Activated T-helper 1 cell treated with anti-CD3 and anti-CD28 coated beads, Interleukin-2, amount 50 U/mL, for 16 hours (primary cell): ENCODE measurements around the gene MDM4.

Source experiments
- DNase-seq, 2 donors: peaks; one replicate each; pipeline ENCODE4 v3.0.0-alpha.2; 2020; ENCODE audit warnings: low read depth in 1 of 2, low spot score in 1 of 2

The MDM4 gene

DNA sequence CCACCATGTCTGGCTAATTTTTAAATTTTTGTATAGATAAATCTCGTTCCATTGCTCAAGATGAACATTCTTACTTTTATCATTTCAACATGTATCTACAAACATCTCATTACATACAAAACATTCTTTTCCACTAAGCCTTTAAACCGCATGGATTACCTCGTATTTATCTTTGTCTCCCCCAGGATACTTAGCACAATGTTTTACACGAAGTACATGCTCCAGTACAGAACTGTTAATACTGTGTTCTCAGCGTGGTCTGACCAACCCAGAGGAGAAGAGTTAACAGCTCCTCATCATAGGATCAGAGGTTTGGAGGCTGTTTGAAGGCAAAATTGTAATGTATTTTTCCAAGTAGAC is 29.0 kb upstream of the MDM4 start:
- no peak for DNase-seq

DNA sequence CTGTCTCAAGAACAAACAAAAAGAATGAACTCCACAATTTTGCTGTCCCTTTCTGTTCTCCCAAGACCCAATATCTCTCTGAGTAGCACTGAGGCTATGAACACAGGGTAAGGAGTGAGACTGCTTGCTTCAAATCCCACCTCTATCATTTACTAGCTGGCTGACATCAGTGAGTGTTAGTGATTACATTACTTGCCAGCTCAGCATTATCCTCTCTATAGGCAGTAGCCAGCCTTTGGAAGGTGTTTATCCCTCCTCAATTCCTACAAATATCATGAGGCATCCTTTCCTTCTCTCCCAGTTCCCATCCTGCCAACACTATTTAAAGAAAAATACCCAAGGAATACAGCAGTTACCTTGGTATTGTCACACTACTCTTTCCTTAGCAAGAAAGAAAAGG is 24.6 kb upstream of the MDM4 start:
- no peak for DNase-seq

DNA sequence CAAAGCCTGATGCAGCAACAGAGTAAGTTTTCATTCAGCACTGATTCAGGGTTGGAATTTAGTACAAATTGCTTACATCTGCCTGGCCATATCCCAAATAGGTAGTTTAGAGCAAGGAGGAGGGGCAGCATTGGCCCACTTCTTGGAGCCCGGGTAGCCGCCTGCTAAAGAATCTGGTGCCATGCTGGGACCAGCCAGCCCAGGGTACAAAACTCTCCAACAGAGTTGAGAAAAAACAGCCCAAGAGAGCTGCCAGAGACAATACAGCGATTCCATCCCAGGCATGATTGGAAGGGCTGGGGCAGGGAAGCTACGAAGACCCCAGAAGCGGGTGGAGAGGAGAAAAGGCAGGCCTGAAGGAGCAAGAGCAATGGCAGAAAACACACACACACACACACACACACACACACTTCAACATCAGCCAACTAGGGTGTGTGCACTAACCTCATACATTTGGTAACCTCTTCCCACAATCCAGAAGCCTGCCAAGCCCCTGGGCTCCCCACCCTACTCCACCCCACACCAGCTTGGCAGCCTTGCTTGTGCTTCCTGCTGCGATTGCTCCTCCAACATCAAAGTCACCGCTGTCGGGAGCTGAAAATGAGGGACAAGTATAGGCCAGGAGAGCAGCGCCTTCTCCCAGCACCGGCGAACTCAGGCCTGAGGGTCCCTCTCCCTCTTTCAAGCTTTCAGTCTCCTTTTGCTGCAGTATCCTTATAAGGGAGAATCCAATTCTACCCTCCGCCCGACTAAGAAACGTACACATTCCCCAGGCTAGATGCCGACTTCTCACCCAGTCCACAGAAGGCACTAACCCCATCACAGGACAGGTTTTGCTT is 22.8 kb upstream of the MDM4 start:
- DNase-seq, result no peak

DNA sequence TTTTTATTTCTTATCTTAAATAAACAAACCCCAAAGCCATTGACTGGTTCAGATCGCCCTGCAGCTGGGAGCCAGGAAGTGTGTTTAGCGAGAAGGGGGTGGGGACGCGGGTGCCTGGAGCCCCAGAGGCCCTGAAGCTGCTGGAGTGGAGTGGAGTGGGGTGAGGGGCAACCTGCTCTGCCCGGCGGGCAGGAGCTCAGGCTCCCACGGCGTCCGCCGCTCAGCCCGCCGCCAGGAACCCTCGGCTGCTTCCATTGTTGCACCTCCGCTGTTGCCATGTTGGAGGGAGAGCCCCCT is 22.3 kb upstream of the MDM4 start:
- peak in 1 of 2 donors; percentile 31 for DNase-seq

DNA sequence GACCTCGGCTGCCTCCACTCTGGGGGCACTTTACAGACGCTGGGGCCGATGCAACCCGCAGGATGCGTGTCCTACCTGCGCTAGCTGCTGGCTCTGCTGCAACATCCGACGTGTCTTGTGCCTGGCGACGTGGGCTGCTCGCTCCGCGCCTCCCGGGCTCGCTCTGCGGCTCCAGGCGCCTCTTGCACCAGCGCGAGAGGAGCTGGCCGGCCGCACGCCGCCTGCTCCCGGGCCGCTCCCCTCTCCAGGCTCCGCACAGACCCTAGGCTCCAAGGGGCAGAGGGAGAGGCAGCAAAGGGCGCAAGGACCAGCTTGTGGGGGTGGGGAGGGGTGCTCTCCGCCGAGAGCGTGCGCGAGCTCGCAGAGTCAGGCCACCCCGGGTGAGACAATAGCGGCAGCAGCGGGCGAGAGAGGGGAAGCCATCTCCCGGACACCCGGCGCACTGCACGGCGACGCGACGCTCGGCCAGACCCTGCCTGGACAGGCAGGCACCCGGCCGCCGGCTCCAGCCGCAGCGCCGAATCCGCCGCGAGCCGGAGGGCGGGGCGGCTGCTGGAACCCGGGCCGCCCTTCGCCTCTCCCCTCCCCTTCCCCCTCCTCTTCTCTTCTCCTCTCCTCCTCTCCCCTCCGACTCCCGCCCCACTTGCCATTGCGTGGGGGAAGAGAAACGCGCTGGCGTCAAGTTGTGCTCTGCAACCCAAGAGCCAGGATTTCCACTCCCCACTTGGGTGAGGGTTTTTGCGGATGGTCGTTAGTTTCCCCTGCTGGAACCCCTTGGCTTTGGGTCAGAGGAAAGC is 21.7 kb upstream of the MDM4 start, which contains the start of gene PIK3C2B:
TSS of gene PIK3C2B (minus strand) at position 525 of the 797 bp plus-strand sequence. CDS start 25,003 bp downstream, outside the sequence.
- peak; percentile 34 to 60 for DNase-seq

DNA sequence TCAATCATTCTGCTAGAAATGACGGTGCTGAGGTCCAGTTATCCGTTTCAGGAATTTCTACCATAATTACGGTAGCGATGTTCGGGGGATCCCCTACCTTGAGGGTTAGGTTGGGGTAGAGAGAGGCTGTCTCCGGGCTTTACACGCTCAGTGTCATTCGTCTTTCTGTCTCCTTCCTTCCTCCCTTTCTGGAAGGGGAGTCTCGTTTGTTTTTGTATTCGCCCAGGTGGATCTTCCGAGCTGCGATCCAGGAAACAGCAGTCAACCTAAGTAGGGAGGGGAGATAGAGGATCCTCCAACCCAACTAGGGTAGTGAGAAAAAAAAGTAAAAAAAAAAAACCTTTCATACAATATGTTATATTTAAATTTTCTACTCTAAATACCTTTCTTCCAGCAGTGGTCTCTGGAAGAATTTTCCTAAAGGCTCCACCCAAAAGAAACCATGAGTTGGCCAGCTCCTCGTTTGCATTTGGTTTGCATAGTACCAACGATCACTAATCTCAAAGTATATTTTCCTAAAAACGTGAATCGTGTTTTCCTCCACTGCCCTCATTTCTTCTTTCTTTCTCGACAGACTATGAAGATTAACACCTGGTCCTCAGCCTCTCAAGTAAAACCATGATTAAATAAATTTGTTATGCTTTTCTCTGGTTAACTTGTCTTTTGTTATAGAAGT is 21.0 kb upstream of the MDM4 start:
- no peak for DNase-seq

DNA sequence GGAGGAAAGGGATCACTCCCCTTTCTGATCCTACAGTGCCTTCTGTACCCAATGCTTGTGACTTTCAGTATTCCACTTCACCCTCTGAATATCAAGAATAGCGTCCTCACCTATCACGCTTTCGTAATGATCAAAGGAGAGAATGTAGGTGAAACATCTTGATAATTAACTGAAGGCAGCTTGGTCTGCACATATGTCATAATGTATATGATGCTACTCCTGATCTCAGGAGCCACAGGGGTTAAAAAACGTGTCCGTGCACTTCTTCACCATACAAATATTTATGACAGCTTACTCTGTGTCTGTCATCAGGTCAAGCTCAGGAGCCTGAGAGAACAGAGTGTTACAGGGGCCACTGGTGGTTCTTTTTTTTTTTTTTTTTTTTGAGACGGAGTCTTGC is 20.4 kb upstream of the MDM4 start:
- no peak for DNase-seq

DNA sequence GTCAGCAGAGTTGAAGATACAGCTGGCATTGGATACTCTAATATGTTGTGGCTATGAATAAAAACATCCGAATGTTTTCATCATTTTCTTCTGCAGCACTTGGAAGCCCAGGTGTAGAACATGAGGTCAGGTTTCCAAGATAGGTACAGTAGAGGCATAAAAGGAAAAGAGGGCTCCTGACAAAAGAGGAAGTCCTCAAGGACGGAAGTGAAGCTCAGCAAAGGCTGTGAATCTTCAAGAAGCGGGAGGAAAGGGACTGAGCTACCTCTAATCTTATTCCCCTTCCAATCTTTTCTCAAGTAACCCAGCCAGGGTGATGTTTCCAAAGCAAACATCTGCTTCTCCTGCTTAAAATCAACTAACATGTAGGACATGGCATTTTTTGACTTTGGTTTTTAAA is 17.2 kb upstream of the MDM4 start:
- no peak for DNase-seq

DNA sequence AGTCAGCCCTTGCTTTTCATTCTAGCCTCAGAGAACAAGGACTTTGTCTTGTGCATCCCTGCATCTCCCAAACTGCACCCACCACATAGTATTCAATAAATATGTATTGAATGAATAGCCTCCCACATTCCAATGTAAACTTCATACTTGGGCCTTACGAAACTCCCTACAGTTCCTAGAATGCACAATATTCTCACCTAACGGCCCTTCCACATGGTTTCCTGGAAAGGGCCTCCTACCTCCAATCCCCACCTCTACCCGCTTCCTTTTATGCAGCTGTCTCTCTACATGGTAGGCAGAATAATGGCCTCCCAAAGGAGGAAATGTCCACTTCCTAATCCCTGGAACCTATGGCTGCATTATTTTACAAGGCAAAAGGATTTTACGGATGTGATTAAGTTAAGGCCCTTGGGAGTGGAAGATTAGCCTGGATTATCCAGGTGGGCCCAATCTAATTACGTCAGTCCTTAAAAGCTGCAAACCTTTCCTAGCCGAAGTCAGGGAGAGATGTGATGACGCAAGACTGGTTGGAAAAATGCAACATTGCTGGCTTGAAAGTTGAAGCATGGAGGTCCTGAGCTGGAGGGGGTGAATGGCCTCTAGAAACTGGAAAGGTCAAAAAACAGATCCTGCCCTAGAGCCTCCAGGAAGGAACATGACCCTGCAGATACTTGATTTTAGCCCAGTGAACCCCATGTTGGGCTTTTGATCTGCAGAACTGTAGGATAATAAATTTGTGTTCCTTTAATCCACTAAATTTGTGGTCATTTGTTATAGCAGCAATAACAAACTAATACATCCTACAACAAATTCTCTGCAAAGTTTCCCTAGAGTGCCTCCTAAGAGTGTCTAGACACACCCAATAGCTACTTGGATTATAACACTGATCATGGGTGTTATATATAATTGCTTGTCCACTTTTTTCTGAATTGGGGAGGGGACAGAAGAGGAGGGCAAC is 16.4 kb upstream of the MDM4 start:
- no peak for DNase-seq

DNA sequence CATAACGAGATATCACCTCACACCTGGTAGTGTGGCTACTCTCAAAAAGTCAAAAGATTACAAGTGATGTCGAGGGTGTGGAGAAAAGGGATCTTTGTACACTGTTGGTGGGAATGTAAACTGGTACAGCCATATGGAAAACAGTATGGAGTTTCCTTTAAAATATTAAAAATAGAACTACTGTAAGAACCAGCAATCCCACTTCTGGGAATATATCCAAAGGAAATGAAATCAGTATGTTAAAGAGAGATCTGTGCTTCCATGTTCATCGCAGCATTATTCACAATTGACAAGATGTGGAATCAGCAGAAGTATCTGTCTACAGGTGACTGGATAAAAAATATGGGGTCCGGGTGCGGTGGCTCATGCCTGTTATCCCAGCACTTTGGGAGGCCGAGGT is 14.0 kb upstream of the MDM4 start:
- no peak for DNase-seq

DNA sequence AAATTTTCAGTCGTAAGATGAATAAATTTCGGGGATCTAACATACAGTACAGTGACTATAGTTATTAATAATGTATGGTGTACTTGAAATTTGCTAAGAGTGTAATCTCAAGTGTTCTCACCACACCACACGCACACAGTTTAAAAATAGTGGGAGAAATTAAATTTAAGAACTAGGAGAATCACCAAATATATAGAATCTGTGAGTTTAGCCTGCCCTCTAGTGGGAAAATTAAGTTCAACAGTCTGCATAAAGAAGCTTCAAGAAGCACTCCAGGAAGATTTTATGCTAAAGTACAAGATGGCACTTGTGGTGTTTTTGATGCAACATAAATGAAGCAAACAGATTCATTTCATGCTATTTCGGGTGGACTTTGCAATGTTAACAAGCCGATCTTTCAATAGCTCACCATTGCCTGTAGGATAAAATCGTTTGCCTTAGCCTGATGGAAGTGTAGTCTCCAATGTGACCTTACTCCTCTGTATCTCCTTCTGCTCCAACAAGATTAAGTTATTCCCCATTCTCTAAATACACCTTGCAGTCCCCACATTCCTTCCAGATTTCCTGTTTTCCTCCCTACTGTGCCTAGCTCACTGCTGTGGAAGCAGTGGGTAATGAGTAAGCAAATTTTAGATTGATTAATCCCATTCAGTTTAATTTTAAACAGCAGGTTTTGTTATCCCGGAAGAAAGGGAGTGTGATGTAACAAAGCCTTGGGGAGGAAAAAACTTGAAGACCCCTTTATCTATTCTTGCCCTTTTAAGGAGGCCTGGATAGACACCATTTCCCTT is 12.9 kb upstream of the MDM4 start:
- DNase-seq, result no peak

DNA sequence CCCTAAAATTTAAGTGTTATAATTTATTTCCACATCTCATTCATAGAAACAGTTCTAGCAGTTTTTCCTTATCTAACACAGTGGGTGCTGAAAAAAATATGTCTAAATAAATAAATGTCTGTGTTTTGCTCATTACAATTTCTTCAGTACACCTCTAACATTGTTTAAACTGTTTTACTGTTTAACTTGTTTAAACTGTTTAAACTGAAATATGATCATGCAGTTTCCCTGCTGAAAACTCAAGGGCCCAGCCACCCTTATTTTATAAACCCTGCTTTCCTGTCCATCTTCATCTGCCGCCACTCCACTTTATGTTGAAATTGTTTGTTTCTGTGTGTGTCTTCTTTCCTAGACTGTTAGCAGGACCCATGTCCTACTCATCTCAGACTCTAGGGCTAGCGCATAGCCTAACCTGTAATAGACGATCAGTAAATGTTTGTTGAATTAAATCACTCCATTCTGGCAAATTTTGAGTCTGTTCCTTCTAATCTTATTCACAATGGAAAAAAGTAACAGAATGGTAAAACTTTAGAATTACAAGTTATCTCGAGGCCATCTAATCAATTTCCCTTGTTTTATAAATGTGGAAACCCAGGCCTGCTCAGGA is 12.2 kb upstream of the MDM4 start:
- DNase-seq, result no peak

DNA sequence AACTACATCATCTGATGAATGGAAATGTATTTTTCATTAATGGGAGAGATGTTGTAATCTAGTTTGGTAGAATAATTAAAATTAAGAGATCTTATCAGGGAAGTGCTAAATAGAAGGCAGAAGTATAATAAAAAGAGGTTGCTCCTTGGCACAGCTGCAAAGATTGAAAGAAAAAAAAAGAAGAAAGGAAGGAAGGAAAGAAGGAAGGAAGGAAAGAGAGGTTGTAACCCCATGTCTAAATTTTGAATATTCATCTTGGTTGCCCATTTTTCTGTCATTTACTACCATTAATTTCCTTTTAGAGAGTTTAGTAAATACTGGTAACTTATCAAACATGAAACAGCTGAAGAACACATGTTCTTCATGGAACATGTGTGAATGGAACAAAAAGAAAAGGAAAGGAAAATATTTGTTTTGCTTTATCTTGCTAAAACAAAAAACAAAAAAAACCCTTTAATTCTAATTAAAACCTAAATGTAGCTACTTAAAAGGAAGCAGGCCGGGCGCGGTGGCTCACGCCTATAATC is 10.5 kb upstream of the MDM4 start:
- DNase-seq, result no peak

DNA sequence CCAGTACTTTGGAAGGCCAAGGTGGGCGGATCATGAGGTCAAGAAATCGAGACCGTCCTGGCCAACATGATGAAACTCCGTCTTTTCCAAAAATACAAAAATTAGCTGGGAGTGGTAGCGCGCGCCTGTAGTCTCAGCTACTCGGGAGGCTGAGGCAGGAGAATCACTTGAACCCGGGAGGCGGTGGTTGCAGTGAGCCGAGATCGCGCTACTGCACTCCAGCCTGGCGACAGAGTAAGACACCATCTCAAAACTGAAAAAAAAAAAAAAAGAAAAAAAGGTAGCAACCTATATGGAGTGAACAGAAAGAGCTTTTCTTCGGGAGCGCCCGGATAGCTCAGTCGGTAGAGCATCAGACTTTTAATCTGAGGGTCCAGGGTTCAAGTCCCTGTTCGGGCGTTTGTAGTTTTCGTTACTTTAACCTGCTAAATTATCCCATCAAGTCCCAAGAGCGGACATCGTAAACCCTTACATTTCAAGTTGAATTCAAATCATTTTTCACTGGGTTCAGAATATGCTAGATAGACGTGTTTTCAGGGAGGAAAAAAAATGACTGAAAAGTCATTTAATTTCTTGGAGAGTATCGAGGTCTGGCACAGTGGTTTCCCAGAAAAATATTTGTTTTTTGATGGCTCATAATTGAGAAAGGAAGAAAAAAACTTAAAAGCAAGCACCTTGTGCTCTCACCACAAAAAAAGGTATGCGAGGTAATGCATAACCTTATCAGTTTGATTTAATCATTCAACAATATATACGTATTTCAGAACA is 9.8 kb upstream of the MDM4 start:
- DNase-seq, result peak in 1 of 2 donors; percentile 54

DNA sequence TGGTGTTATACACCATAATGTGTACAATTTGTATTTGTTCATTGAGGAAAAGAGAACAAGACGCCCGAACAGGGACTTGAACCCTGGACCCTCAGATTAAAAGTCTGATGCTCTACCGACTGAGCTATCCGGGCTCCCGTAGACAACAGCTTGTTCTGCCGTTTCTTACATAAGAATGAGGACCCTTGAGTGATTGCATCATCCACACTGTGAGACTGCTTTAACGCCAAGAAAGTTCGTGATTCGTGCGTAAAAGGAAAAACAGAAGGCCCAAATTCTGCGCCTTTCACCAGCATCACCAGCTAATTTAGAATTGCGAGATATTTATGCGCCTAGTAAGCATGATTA is 9.3 kb upstream of the MDM4 start:
- peak; percentile 61 to 80 for DNase-seq

DNA sequence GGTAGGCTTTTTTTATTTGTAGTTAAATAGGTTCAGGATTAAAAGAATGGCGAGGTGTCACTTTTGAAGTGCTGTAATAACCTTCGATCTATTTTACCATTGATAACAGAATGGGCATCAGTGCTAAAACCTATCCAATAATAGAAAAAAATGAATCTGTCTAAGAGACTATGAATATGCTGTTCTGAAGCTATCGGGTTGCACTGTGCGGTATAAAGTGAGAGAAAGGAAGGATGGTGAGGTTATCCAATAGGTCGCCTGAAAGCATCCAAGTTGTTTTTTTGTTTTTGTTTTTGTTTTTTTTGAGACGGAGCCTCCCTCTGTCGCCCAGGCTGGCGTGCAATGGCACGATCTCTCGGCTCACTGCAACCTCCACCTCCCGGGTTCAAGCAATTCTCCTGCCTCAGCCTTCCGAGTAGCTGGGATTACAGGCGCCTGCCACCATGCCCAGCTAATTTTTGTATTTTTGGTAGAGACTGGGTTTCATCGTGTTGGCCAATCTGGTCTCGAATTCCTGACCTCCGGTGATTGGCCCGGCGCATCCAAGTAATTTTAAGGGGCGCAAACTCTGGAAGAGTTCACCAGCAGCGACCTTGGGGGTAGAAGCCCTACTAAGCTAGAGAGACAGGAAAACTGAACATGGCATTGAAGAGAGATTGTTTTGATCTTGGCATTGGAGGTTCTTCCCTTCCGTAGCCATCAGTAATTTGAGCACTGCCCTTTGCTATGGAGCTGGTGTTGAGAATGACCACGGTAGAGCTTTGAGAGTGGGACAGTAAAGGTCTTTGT is 8.7 kb upstream of the MDM4 start:
- no peak for DNase-seq

DNA sequence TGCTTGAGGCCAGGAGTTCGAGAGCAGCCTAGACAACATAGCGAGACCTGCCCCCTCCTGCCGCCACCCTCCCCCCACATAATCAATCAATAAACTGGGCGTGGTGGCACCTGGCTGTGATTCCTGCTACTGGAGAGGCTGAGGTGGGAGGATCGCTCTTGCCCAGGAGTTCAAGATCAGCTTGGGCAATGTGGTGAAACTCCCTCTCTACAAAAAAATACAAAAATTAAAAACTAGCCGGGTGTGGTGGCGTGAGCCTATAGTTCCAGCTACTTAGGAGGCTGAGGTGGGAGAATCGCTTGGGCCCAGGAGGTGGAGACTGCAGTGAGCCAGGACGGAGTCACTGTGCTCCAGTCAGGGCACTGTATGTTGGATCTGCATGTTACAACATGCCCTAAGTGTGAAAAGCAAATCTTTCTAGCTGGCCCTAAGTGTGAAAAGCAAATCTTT is 7.0 kb upstream of the MDM4 start:
- DNase-seq, result no peak

DNA sequence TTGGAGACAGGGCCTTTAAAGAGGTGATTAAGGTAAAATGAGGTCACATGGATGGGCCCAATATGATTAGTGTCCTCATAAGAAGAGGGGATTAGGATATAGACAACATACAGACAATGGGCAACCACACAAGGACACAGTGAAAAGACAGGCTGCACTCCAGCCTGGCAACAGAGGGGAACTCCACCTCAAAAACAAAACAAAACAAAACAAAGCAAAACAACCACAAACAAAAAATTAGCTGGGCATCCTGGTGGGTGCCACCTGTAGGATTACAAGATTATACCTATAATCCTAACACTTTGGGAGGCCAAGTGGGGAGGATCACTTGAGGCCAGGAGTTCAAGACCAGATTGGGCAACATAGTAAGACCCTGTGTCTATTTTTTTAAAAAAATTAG is 4.8 kb upstream of the MDM4 start:
- no peak for DNase-seq
